HepG2 (cell line): ENCODE measurements around the gene HSPB8. TPM values are rescaled to one million over a fixed set of nuclear protein-coding genes. Genes with fewer than 3 reads are reported as not detected.

Source experiments
- ATAC-seq: fragments of 200-7000 bp; cut with Tn5 transposase; 3 replicates; pipeline ENCODE4 v1.9.1; 2020; ENCODE audit warnings: mild to moderate bottlenecking, moderate library complexity
- BruUV-seq: library from RNA; stranded (reverse); fragments of 400-500 nt; replicated peaks from 2 replicates; lab custom pipeline; 2021; lab: Mats Ljungman, UMichigan
- CTCF ChIA-PET: fragments of 300-600 bp; formaldehyde crosslinking; extraction: SDS; loops from one replicate; lab custom pipeline; 2021; ENCODE audit warnings: low total read pairs, inconsistent platforms, low intra/inter-chr PET ratio; lab: Yijun Ruan, JAX
- POLR2A ChIA-PET: fragments of 350-600 bp; sonication (Branson Sonifier 250); formaldehyde crosslinking; loops from one replicate; lab custom pipeline; 2020; ENCODE audit warnings: antibody characterized with exemption, inconsistent platforms; lab: Yijun Ruan, JAX
- DNase-seq: peaks from one replicate; pipeline ENCODE4 v3.0.0-alpha.2; 2015; ENCODE audit warnings: low spot score
- FAIRE-seq: peaks from 3 replicates; lab custom pipeline; 2011; peaks lifted over from hg19 to GRCh38; lab: Jason Lieb, UNC
- H2AFZ ChIP-seq: one replicate; pipeline ENCODE4 v1.6.1; 2011; ENCODE audit warnings: low read length, inconsistent platforms
- H3K27ac ChIP-seq: fragments of 300-600 bp; 3 replicates; pipeline ENCODE4 v1.8.0; 2011; ENCODE audit warnings: mixed run types, mild to moderate bottlenecking, mixed read lengths, low read length, inconsistent platforms; ENCODE audit not compliant: insufficient read depth; ENCODE audit errors: extremely low read length
- H3K27me3 ChIP-seq, 2 experiments: fragments of 200-600 bp in 1 of 2; 2 replicates in 1 of 2; 3 replicates in 1 of 2; pipeline versions ENCODE4 v1.6.0 to v1.8.0; 2011; ENCODE audit warnings: low read length in 2 of 2, mild to moderate bottlenecking in 2 of 2, moderate library complexity in 2 of 2, inconsistent platforms in 1 of 2; ENCODE audit not compliant: insufficient read depth in 2 of 2, control insufficient read depth in 1 of 2
- H3K36me3 ChIP-seq, 2 experiments: fragments of 200-600 bp in 1 of 2; replicated peaks in 1 of 2; 2 replicates in 1 of 2; 3 replicates in 1 of 2; pipeline versions ENCODE4 v1.5.1 to v1.8.0; 2011; ENCODE audit warnings: low read length in 2 of 2, inconsistent platforms in 1 of 2; ENCODE audit not compliant: insufficient read depth in 2 of 2, control insufficient read depth in 1 of 2
- H3K4me1 ChIP-seq: 2 replicates; pipeline ENCODE4 v1.5.1; 2012; ENCODE audit warnings: low read length, inconsistent platforms; ENCODE audit not compliant: insufficient read depth
- H3K4me2 ChIP-seq: 2 replicates; pipeline ENCODE4 v1.6.0; 2011; ENCODE audit warnings: low read depth, low read length, inconsistent platforms
- H3K4me3 ChIP-seq, 3 experiments: fragments of 200-600 bp in 1 of 3; sonication (generic), shearing (Covaris generic) in 1 of 3; replicated peaks in 1 of 3; 2 replicates each; pipeline ENCODE4 v1.5.1; 2011 to 2016; ENCODE audit warnings: low read length in 3 of 3, inconsistent platforms in 2 of 3, low read depth in 2 of 3, mild to moderate bottlenecking in 2 of 3, control low read depth in 1 of 3, mixed read lengths in 1 of 3; ENCODE audit not compliant: insufficient read depth in 1 of 3
- H3K79me2 ChIP-seq: one replicate; pipeline ENCODE4 v1.6.1; 2011; ENCODE audit warnings: low read length, inconsistent platforms; ENCODE audit not compliant: insufficient read depth
- H3K9ac ChIP-seq: 2 replicates; pipeline ENCODE4 v1.6.0; 2011; ENCODE audit warnings: mild to moderate bottlenecking, low read depth, low read length, inconsistent platforms; ENCODE audit not compliant: insufficient read depth
- H3K9me3 ChIP-seq: 2 replicates; pipeline ENCODE4 v1.5.1; 2012; ENCODE audit warnings: mild to moderate bottlenecking, low read length
- H4K20me1 ChIP-seq: 2 replicates; pipeline ENCODE4 v1.6.0; 2011; ENCODE audit warnings: inconsistent platforms, mild to moderate bottlenecking, low read length, moderate library complexity; ENCODE audit not compliant: insufficient read depth
- BORCS8-MEF2B ChIP-seq: sonication (generic); formaldehyde crosslinking; IDR thresholded peaks from 2 replicates; pipeline ENCODE4 v1.8.0; 2022; ENCODE audit warnings: mild to moderate bottlenecking, missing genetic modification reagents
- CBX5 ChIP-seq: sonication (generic); formaldehyde crosslinking; IDR thresholded peaks from 2 replicates; pipeline ENCODE4 v1.4.0; 2020; ENCODE audit warnings: missing genetic modification reagents, borderline replicate concordance
- FLYWCH1 ChIP-seq: sonication (generic); formaldehyde crosslinking; IDR thresholded peaks from 2 replicates; pipeline ENCODE4 v1.8.1; 2023; ENCODE audit warnings: mild to moderate bottlenecking, missing genetic modification reagents
- KLF16 ChIP-seq, 2 experiments: sonication (generic) in 1 of 2; formaldehyde crosslinking in 1 of 2; IDR thresholded peaks; 2 replicates each; pipeline versions ENCODE4 v1.6.1 to v1.8.0; 2016 to 2023; ENCODE audit warnings: missing genetic modification reagents in 2 of 2, missing compliant biosample characterization in 1 of 2
- NFE2L1 ChIP-seq: sonication (generic); formaldehyde crosslinking; IDR thresholded peaks from 2 replicates; pipeline ENCODE4 v1.4.0; 2020; ENCODE audit warnings: missing genetic modification reagents, mild to moderate bottlenecking, borderline replicate concordance
- RORA ChIP-seq: sonication (generic); formaldehyde crosslinking; IDR thresholded peaks from 2 replicates; pipeline ENCODE4 v1.5.0; 2020; ENCODE audit warnings: mild to moderate bottlenecking, missing genetic modification reagents, moderate library complexity
- SATB2 ChIP-seq: sonication (generic); formaldehyde crosslinking; IDR thresholded peaks from 2 replicates; pipeline ENCODE4 v1.5.0; 2020; ENCODE audit warnings: missing genetic modification reagents
- SP140L ChIP-seq: sonication (generic); formaldehyde crosslinking; IDR thresholded peaks from 2 replicates; pipeline ENCODE4 v1.4.0; 2020; ENCODE audit warnings: missing genetic modification reagents, borderline replicate concordance
- ZBTB40 ChIP-seq, 2 experiments: fragments of 450-650 bp in 1 of 2; sonication (generic) in 1 of 2; formaldehyde crosslinking in 1 of 2; IDR thresholded peaks; 2 replicates each; pipeline versions ENCODE4 v1.6.1 to v1.8.0; 2016 to 2022; ENCODE audit warnings: antibody characterized with exemption in 1 of 2, mild to moderate bottlenecking in 1 of 2, missing genetic modification reagents in 1 of 2
- ZNF12 ChIP-seq: sonication (generic); formaldehyde crosslinking; IDR thresholded peaks from 2 replicates; pipeline ENCODE4 v1.5.0; 2020; ENCODE audit warnings: missing genetic modification reagents
- ZNF639 ChIP-seq: conservative IDR thresholded peaks from 2 replicates; pipeline ENCODE4 v1.6.1; 2018; ENCODE audit warnings: missing genetic modification reagents
- WGBS: methylation state at CpG from one replicate; pipeline ENCODE4 v1.1.6; 2017; ENCODE audit warnings: low lambda C conversion rate; 5-methylcytosine and 5-hydroxymethylcytosine counted together
- in situ Hi-C: cut with HindIII; loops from 2 replicates; pipeline ENCODE4 v1.10.0; 2017; ENCODE audit warnings: low pct_unique_long_range_greater_than_20kb; ENCODE audit not compliant: extremely low pct_ligation_motif_present
- intact Hi-C: fragments of 100-400 bp; cut with micrococcal nuclease; formaldehyde crosslinking; loops from one replicate; pipeline ENCODE4 v1.10.0; 2022; ENCODE audit not compliant: unreplicated experiment
- polyA plus RNA-seq, 8 experiments: library from polyadenylated mRNA; depleted of rRNA in 3 of 8; stranded (reverse) in 7 of 8; unstranded in 1 of 8; fragments of >200 nt; fragmentation: Illumina TruSeq in 4 of 8; extraction: Trizol in 4 of 8; gene quantifications; 2 replicates each; pipeline versions ENCODE4 v1.2.1 to v1.2.3, GENCODE V29; 2011 to 2016; ENCODE audit warnings: low read depth in 4 of 8, missing spikeins in 1 of 8, mixed read lengths in 1 of 8; ENCODE audit not compliant: insufficient read depth in 1 of 8
- total RNA-seq, 5 experiments: library from RNA; depleted of rRNA; stranded (reverse); fragments of >200 nt; fragmentation: Illumina TruSeq; extraction: Trizol; gene quantifications; 2 replicates each; pipeline ENCODE4 v1.2.3, GENCODE V29; 2016; ENCODE audit warnings: low read depth in 1 of 5
- TF ChIP-seq, protein P1 (sequence below): sonication (generic); formaldehyde crosslinking; IDR thresholded peaks from 2 replicates; pipeline ENCODE4 v1.4.0; 2020; ENCODE audit warnings: mild to moderate bottlenecking, missing genetic modification reagents

HSPB8 gene
- total and polyA plus RNA-seq, 2 of the 13 experiments (the other 11 are each of a cell fraction or from before 2014, with no cell fraction given), result 0.49 to 0.54 TPM

GRCh38 chr12:119181202-119181601, 2.5 kb downstream of the HSPB8 start:
- Histone ChIP-seq H3K79me2 (no peaks in the 10 kb centered on the region), H3K4me1 (peaks cover 17% of the 10 kb centered on the region; the same call in 1 of the 2 replicates), H3K36me3 (no peaks in the 10 kb centered on the region), H3K4me2 (no peak overlapping the region), H3K27me3 (peaks cover 0 to 17% of the 10 kb centered on the region in 2 experiments; a peak in 3 of 5 replicates), H3K9ac (no peak overlapping the region), H3K9me3 (no peaks in the 10 kb centered on the region), H3K27ac (no peak overlapping the region), H4K20me1 (no peaks in the 10 kb centered on the region), H2AFZ (no peak overlapping the region), H3K4me3 (no peak overlapping the region)
- ChIA-PET CTCF (no interaction called here), POLR2A (no interaction called here)
- FAIRE-seq (no peak), ATAC-seq (no peak), DNase-seq (no peak)
- intact Hi-C loops (no loop called here), in situ Hi-C loops (no loop called here)
- TF ChIP-seq RORA, result no peak
- no peak for TF ChIP-seq NFE2L1
- no peak for TF ChIP-seq ZNF639 (CRISPR knock-in tag)
- TF ChIP-seq FLYWCH1 (CRISPR knock-in tag), result no peak
- no peak for TF ChIP-seq SP140L (CRISPR knock-in tag)
- no peak for TF ChIP-seq BORCS8-MEF2B (CRISPR knock-in tag)
- no peak for TF ChIP-seq CBX5
- TF ChIP-seq, protein P1, sequence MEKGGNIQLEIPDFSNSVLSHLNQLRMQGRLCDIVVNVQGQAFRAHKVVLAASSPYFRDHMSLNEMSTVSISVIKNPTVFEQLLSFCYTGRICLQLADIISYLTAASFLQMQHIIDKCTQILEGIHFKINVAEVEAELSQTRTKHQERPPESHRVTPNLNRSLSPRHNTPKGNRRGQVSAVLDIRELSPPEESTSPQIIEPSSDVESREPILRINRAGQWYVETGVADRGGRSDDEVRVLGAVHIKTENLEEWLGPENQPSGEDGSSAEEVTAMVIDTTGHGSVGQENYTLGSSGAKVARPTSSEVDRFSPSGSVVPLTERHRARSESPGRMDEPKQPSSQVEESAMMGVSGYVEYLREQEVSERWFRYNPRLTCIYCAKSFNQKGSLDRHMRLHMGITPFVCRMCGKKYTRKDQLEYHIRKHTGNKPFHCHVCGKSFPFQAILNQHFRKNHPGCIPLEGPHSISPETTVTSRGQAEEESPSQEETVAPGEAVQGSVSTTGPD (CRISPR knock-in tag), result no peak
- TF ChIP-seq ZNF12 (CRISPR knock-in tag), result no peak
- no peak for TF ChIP-seq SATB2
- TF ChIP-seq ZBTB40 (IDR thresholded peaks at IDR 0.05), result no peak
- TF ChIP-seq ZBTB40 (CRISPR knock-in tag; IDR thresholded peaks at IDR 0.05), result no peak
- no peak for TF ChIP-seq KLF16 (CRISPR knock-in tag; IDR thresholded peaks at IDR 0.05)
- no TSS peak for BruUV-seq
- WGBS, result 80% methylated on average over 2 of the region's 2 CpGs
